Measurements from ENCODE around the gene FBXO21. TPM values are rescaled to one million over a fixed set of nuclear protein-coding genes. Genes with fewer than 3 reads are reported as not detected.
"Not testable (repeated sequence)": the region's sequence is repeated elsewhere in the genome, so short reads cannot be mapped to it uniquely, and the experiment has no call there.

FBXO21 gene
- total RNA-seq, 1 donor from 2014 or later, result 28.1 TPM

GRCh38 chr12:117111386-117111785, 78.9 kb downstream of the FBXO21 start:
- no peak overlapping the region for H3K27ac Mint-ChIP-seq
- no peaks in the 10 kb centered on the region for H3K9me3 Mint-ChIP-seq
- DNase-seq, result no peak
- no peak overlapping the region for H3K4me3 Mint-ChIP-seq
- H3K4me1 Mint-ChIP-seq, result no peaks in the 10 kb centered on the region
- H3K27me3 Mint-ChIP-seq, result peaks cover 26% of the 10 kb centered on the region
- no peaks in the 10 kb centered on the region for H3K36me3 Mint-ChIP-seq (ENCODE audit: low read depth)
- intact Hi-C loops (cut with micrococcal nuclease), result no loop called here

- peaks cover 32% of the 10 kb centered on the region for H3K27me3 Mint-ChIP-seq
- no peak for DNase-seq
- no peaks in the 10 kb centered on the region for H3K36me3 Mint-ChIP-seq (ENCODE audit: low read depth)
- H3K4me1 Mint-ChIP-seq, result peaks cover 7% of the 10 kb centered on the region
- no peaks in the 10 kb centered on the region for H3K9me3 Mint-ChIP-seq
- no peak overlapping the region for H3K27ac Mint-ChIP-seq
- H3K4me3 Mint-ChIP-seq, result no peak overlapping the region
- intact Hi-C loops (cut with micrococcal nuclease), result no loop called here
Measured at GRCh38 chr12:117109943-117110635, 80.2 kb downstream of the FBXO21 start.

- H3K27me3 Mint-ChIP-seq, result peaks cover 36% of the 10 kb centered on the region
- H3K9me3 Mint-ChIP-seq, result no peaks in the 10 kb centered on the region
- intact Hi-C loops (cut with micrococcal nuclease), result no loop called here
- no peaks in the 10 kb centered on the region for H3K36me3 Mint-ChIP-seq (ENCODE audit: low read depth)
- no peak overlapping the region for H3K4me3 Mint-ChIP-seq
- H3K27ac Mint-ChIP-seq, result no peak overlapping the region
- peak; percentile 66 for DNase-seq
- H3K4me1 Mint-ChIP-seq, result peaks cover 7% of the 10 kb centered on the region
Measured at GRCh38 chr12:117105902-117106301, 84.4 kb downstream of the FBXO21 start.

- H3K36me3 Mint-ChIP-seq (ENCODE audit: low read depth); DNase-seq; H3K27ac Mint-ChIP-seq; H3K4me3 Mint-ChIP-seq; H3K9me3 Mint-ChIP-seq; intact Hi-C loops (cut with micrococcal nuclease): not testable (repeated sequence)
- Mint-ChIP-seq H3K4me1 (peaks cover 12% of the 10 kb centered on the region), H3K27me3 (peaks cover 31% of the 10 kb centered on the region)
Measured at GRCh38 chr12:117104003-117104402, 86.3 kb downstream of the FBXO21 start.

- Mint-ChIP-seq H3K27me3 (peaks cover 33% of the 10 kb centered on the region), H3K9me3 (no peaks in the 10 kb centered on the region), H3K4me3 (no peak overlapping the region), H3K4me1 (peaks cover 15% of the 10 kb centered on the region), H3K27ac (no peak overlapping the region), H3K36me3 (ENCODE audit: low read depth) (no peaks in the 10 kb centered on the region)
- DNase-seq, result no peak
- intact Hi-C loops (cut with micrococcal nuclease), result no loop called here
Measured at GRCh38 chr12:117102800-117103181, 87.5 kb downstream of the FBXO21 start.

- Mint-ChIP-seq H3K4me3 (no peak overlapping the region), H3K27ac (no peak overlapping the region), H3K36me3 (ENCODE audit: low read depth) (no peaks in the 10 kb centered on the region), H3K27me3 (peaks cover 31% of the 10 kb centered on the region), H3K9me3 (no peaks in the 10 kb centered on the region), H3K4me1 (peaks cover 22% of the 10 kb centered on the region)
- intact Hi-C loops (cut with micrococcal nuclease), result no loop called here
- DNase-seq, result no peak
Measured at GRCh38 chr12:117101953-117102799, 88.1 kb downstream of the FBXO21 start.

- H3K27me3 Mint-ChIP-seq, result peaks cover 29% of the 10 kb centered on the region
- intact Hi-C loops (cut with micrococcal nuclease), result no loop called here
- no peaks in the 10 kb centered on the region for H3K9me3 Mint-ChIP-seq
- no peak overlapping the region for H3K27ac Mint-ChIP-seq
- DNase-seq, result no peak
- H3K36me3 Mint-ChIP-seq (ENCODE audit: low read depth), result no peaks in the 10 kb centered on the region
- H3K4me3 Mint-ChIP-seq, result no peak overlapping the region
- peaks cover 26% of the 10 kb centered on the region for H3K4me1 Mint-ChIP-seq
Measured at GRCh38 chr12:117100851-117101673, 89.2 kb downstream of the FBXO21 start.

- DNase-seq, result no peak
- H3K27ac Mint-ChIP-seq, result peak overlapping the region; percentile 89
- peaks cover 25% of the 10 kb centered on the region for H3K27me3 Mint-ChIP-seq
- H3K36me3 Mint-ChIP-seq (ENCODE audit: low read depth), result no peaks in the 10 kb centered on the region
- intact Hi-C loops (cut with micrococcal nuclease), result no loop called here
- peaks cover 22% of the 10 kb centered on the region for H3K4me1 Mint-ChIP-seq
- peak overlapping the region; percentile 85 for H3K4me3 Mint-ChIP-seq
- H3K9me3 Mint-ChIP-seq, result no peaks in the 10 kb centered on the region
Measured at GRCh38 chr12:117100251-117100650, 90.0 kb downstream of the FBXO21 start.

GRCh38 chr12:117098361-117099217, 91.7 kb downstream of the FBXO21 start:
- peak overlapping the region; percentile 53 for H3K27ac Mint-ChIP-seq
- H3K36me3 Mint-ChIP-seq (ENCODE audit: low read depth), result peaks cover 4% of the 10 kb centered on the region
- peaks cover 25% of the 10 kb centered on the region for H3K4me1 Mint-ChIP-seq
- H3K4me3 Mint-ChIP-seq, result peak overlapping the region; percentile 82
- DNase-seq, result peak; percentile 79
- intact Hi-C loops (cut with micrococcal nuclease), result loop anchor here (1.0 to 5.0 kb wide), 4 partner anchors 36 to 361 kb away; partner anchors contain the start of genes RNFT2 and SPRING1
- no peaks in the 10 kb centered on the region for H3K9me3 Mint-ChIP-seq
- H3K27me3 Mint-ChIP-seq, result peaks cover 25% of the 10 kb centered on the region

GRCh38 chr12:117098024-117098360, 92.3 kb downstream of the FBXO21 start:
- Mint-ChIP-seq H3K36me3 (ENCODE audit: low read depth) (peaks cover 7% of the 10 kb centered on the region), H3K27ac (no peak overlapping the region), H3K27me3 (peaks cover 25% of the 10 kb centered on the region), H3K4me1 (peaks cover 25% of the 10 kb centered on the region), H3K4me3 (peak overlapping the region; percentile 82), H3K9me3 (no peaks in the 10 kb centered on the region)
- DNase-seq, result no peak
- intact Hi-C loops (cut with micrococcal nuclease), result loop anchor here (2.0 to 5.0 kb wide), 3 partner anchors 35 to 361 kb away; partner anchors contain the start of genes RNFT2 and SPRING1

GRCh38 chr12:117097159-117097558, 93.1 kb downstream of the FBXO21 start:
- Mint-ChIP-seq H3K27me3 (peaks cover 22% of the 10 kb centered on the region), H3K9me3 (no peaks in the 10 kb centered on the region), H3K36me3 (ENCODE audit: low read depth) (peaks cover 7% of the 10 kb centered on the region), H3K27ac (no peak overlapping the region), H3K4me3 (peak overlapping the region; percentile 82), H3K4me1 (peaks cover 25% of the 10 kb centered on the region)
- no peak for DNase-seq
- intact Hi-C loops (cut with micrococcal nuclease), result loop anchor here (5.0 kb wide), 1 partner anchor 360 kb away; the partner anchor contains the start of genes RNFT2 and SPRING1

GRCh38 chr12:117096501-117097042, 93.7 kb downstream of the FBXO21 start:
- peaks cover 16% of the 10 kb centered on the region for H3K27me3 Mint-ChIP-seq
- no peak overlapping the region for H3K27ac Mint-ChIP-seq
- H3K4me3 Mint-ChIP-seq, result no peak overlapping the region
- DNase-seq, result no peak
- H3K4me1 Mint-ChIP-seq, result peaks cover 25% of the 10 kb centered on the region
- H3K36me3 Mint-ChIP-seq (ENCODE audit: low read depth), result peaks cover 7% of the 10 kb centered on the region
- H3K9me3 Mint-ChIP-seq, result no peaks in the 10 kb centered on the region
- intact Hi-C loops (cut with micrococcal nuclease), result loop anchor here (5.0 kb wide), 1 partner anchor 359 kb away; the partner anchor contains the start of genes RNFT2 and SPRING1
